ENCODE data around the gene TSPAN3.

TSPAN3 gene

GRCh38 chr15:76991741-76992645 lies 78.9 kb downstream of the TSPAN3 start:
- DNase-seq: peak in 1 of 58 donors; percentile 24
